ENCODE data around the gene JAG1. TPM values are rescaled to one million over a fixed set of nuclear protein-coding genes. Genes with fewer than 3 reads are reported as not detected.
"Not testable (repeated sequence)": the region's sequence is repeated elsewhere in the genome, so short reads cannot be mapped to it uniquely, and the experiment has no call there.

Gene JAG1
- polyA plus RNA-seq, 2 of the 4 experiments (the other 2 are of a cell fraction), result 80.9 to 90.0 TPM

DNA sequence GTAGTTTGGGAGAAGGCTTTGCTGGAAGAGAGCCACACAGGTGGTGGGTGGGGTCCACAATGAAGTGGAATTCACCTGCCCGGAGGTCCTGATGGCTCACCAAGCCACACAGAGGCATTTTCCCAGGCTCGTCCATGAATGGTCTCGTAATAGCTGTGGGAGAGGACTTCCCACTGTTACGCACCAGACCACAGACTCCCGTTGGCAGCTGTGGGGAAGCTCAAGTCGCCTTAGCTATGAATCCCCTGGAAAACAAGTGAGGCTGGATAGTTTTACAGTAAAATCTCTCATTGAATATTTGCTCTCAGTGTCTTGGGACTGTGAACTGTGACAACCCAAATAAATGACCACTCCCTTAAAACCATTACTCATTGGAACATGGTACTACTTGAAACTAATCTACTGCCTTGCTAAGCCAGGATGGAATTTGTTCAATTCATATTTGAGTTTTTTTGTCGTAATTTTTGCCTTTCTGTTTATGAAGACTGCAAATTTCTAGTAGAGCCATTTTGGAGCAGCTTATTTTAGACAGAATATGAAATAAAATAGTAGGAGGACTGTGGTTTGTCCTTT, 79.4 kb downstream of the JAG1 start:
- no peak for TF ChIP-seq EP300 (IDR thresholded peaks at IDR 0.05)
- H3K4me2 ChIP-seq, result 0 out of 3 replicates have a peak overlapping the region, but pooled peaks have one; percentile 4
- H3K4me3 ChIP-seq, result no peak overlapping the region
- 88% methylated on average over 7 of the region's 7 CpGs for WGBS (ENCODE audit: missing lambda C conversion rate)
- CTCF ChIA-PET, result interaction anchor here (0.8 to 2.4 kb wide), 6 partner anchors 9 to 923 kb away, joined by 3 to 10 read pairs (median 4); no protein-coding TSS in a partner anchor
- no peak for FAIRE-seq
- H3K9me3 ChIP-seq, result no peaks in the 10 kb centered on the region
- peak overlapping the region; percentile 2 to 18; a peak in 3 of 6 replicates for H3K27ac ChIP-seq
- POLR2A ChIA-PET, result no interaction called here
- H3K4me1 ChIP-seq, result peaks cover 88% of the 10 kb centered on the region
- no peak for ATAC-seq
- no peak for DNase-seq (ENCODE audit: low read depth in 1 of 2, low spot score in 1 of 2)

DNA sequence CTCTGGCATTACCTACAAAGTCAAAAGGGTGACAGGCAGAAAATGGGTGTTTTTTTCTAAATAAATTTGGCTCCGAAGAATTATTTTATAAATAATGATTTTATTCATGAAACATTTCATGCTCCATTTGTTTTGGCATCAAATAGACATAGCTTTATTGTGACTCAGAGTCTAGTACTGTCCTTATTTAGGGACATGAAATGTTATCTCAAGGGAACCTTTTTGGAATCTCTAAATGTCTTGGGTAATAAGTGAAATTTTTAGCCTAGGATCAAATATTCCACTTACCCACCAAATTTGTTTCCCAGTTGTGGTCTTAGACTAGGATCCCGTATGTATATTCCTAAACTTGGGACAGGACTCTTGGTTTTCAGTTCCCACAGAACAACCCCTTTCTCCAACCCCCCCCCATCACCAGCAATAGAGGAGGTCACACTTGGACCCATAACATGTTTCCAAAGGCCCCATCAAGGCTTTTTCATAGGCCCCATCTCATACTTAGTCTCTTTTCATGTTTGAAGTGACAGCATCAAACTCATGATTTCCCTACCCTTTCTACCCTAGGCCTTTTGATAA, 81.8 kb downstream of the JAG1 start:
- Histone ChIP-seq H3K4me3 (no peak overlapping the region), H3K9me3 (no peaks in the 10 kb centered on the region), H3K27ac (peak overlapping the region; percentile 60 to 70), H3K4me2 (peak overlapping the region; percentile 56), H3K4me1 (peaks cover 66% of the 10 kb centered on the region)
- peak; percentile 18 for FAIRE-seq
- TF ChIP-seq MAFK (IDR thresholded peaks at IDR 0.05; ENCODE audit: partially characterized antibody), result no peak
- no peak for TF ChIP-seq HEYL (CRISPR knock-in tag; IDR thresholded peaks at IDR 0.05)
- TF ChIP-seq JUNB (IDR thresholded peaks at IDR 0.05), result peak; percentile 60
- no peak for TF ChIP-seq FOSL2 (IDR thresholded peaks at IDR 0.05)
- peak; percentile 58 for TF ChIP-seq FOSL2 (CRISPR knock-in tag; IDR thresholded peaks at IDR 0.05)
- TF ChIP-seq CEBPB (IDR thresholded peaks at IDR 0.05), result peak; percentile 12 to 37; a peak in 2 of 4 replicates
- peak; percentile 39; the same call in 1 of the 2 replicates for TF ChIP-seq GATA3 (IDR thresholded peaks at IDR 0.05; ENCODE audit: borderline replicate concordance)
- ChIA-PET CTCF (interaction anchor here (0.7 to 1.2 kb wide), 4 partner anchors 26 to 124 kb away, joined by 3 to 4 read pairs (median 3); no protein-coding TSS in a partner anchor), POLR2A (no interaction called here)
- 43% methylated on average over 2 of the region's 2 CpGs for WGBS (ENCODE audit: missing lambda C conversion rate)
- DNase-seq (ENCODE audit: low read depth in 1 of 2, low spot score in 1 of 2), result no peak
- ATAC-seq, result peak in 1 of 2 experiments; percentile 21; a peak in 2 of 6 replicates

DNA sequence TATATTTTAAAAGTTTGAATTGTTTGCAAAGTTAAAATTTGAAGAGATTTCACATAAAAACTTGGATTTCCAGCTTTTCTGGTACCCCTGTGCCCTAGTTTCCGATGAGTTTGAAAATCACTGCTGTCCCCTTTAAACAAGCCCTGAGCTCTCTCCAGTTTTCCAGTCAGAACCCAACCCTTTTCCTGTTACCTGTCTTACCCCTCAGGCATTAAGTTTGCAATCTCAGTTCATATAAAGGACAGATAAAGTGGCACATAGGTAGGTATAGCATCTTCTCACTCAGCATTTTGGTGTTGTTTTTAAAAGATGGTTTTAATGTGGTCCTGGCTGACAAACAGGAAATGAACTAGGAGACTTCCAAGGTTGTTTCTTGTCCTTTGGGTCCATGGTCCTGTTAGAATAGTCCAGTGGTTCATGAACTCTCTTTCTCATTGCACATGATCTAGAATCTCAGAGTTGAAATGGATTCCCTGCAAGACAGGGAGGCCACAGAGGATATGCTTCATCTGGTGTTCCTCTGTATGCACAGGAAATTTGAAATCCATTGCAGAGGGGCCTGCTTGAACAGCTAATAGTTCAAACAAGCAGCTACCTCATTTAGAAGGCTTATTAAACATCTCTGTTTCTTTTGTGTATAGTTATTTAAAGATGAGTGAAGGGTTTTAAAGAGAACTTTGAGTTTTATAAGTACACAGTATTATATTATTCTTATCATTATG, 82.7 kb downstream of the JAG1 start:
- no peak for DNase-seq (ENCODE audit: low read depth in 1 of 2, low spot score in 1 of 2)
- Histone ChIP-seq H3K27ac (peak overlapping the region; percentile 36 to 60), H3K9me3 (no peaks in the 10 kb centered on the region), H3K4me3 (no peak overlapping the region), H3K4me2 (peak overlapping the region; percentile 56; the same call in 2 of the 3 replicates), H3K4me1 (peaks cover 57% of the 10 kb centered on the region)
- TF ChIP-seq, protein P1, sequence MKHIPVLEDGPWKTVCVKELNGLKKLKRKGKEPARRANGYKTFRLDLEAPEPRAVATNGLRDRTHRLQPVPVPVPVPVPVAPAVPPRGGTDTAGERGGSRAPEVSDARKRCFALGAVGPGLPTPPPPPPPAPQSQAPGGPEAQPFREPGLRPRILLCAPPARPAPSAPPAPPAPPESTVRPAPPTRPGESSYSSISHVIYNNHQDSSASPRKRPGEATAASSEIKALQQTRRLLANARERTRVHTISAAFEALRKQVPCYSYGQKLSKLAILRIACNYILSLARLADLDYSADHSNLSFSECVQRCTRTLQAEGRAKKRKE (CRISPR knock-in tag; IDR thresholded peaks at IDR 0.05; ENCODE audit: low read depth), result no peak
- TF ChIP-seq, protein P2, sequence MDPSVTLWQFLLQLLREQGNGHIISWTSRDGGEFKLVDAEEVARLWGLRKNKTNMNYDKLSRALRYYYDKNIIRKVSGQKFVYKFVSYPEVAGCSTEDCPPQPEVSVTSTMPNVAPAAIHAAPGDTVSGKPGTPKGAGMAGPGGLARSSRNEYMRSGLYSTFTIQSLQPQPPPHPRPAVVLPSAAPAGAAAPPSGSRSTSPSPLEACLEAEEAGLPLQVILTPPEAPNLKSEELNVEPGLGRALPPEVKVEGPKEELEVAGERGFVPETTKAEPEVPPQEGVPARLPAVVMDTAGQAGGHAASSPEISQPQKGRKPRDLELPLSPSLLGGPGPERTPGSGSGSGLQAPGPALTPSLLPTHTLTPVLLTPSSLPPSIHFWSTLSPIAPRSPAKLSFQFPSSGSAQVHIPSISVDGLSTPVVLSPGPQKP (IDR thresholded peaks at IDR 0.05; ENCODE audit: low read depth, low read length), result no peak
- TF ChIP-seq PHF8 (IDR thresholded peaks at IDR 0.05; ENCODE audit: borderline replicate concordance, low read depth), result no peak
- no peak for TF ChIP-seq CBX2 (IDR thresholded peaks at IDR 0.05; ENCODE audit: borderline replicate concordance, low read depth)
- TF ChIP-seq, protein P3, sequence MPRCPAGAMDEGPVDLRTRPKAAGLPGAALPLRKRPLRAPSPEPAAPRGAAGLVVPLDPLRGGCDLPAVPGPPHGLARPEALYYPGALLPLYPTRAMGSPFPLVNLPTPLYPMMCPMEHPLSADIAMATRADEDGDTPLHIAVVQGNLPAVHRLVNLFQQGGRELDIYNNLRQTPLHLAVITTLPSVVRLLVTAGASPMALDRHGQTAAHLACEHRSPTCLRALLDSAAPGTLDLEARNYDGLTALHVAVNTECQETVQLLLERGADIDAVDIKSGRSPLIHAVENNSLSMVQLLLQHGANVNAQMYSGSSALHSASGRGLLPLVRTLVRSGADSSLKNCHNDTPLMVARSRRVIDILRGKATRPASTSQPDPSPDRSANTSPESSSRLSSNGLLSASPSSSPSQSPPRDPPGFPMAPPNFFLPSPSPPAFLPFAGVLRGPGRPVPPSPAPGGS (IDR thresholded peaks at IDR 0.05), result no peak
- no peak for TF ChIP-seq FOSB (CRISPR knock-in tag; IDR thresholded peaks at IDR 0.05)
- no peak for TF ChIP-seq RFX5 (IDR thresholded peaks at IDR 0.05)
- TF ChIP-seq, protein P4, sequence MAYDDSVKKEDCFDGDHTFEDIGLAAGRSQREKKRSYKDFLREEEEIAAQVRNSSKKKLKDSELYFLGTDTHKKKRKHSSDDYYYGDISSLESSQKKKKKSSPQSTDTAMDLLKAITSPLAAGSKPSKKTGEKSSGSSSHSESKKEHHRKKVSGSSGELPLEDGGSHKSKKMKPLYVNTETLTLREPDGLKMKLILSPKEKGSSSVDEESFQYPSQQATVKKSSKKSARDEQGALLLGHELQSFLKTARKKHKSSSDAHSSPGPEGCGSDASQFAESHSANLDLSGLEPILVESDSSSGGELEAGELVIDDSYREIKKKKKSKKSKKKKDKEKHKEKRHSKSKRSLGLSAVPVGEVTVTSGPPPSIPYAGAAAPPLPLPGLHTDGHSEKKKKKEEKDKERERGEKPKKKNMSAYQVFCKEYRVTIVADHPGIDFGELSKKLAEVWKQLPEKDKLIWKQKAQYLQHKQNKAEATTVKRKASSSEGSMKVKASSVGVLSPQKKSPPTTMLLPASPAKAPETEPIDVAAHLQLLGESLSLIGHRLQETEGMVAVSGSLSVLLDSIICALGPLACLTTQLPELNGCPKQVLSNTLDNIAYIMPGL (CRISPR knock-in tag; IDR thresholded peaks at IDR 0.05; ENCODE audit: borderline replicate concordance), result no peak
- no peak for TF ChIP-seq HOXB13 (CRISPR knock-in tag; IDR thresholded peaks at IDR 0.05; ENCODE audit: low read depth)
- peak; percentile 80 for FAIRE-seq
- 94% methylated on average over 1 of the region's 1 CpG for WGBS (ENCODE audit: missing lambda C conversion rate)
- CTCF ChIA-PET, result interaction anchor here (0.9 to 1.2 kb wide), 2 partner anchors 25 to 41 kb away, joined by 3 to 4 read pairs; no protein-coding TSS in a partner anchor
- ATAC-seq, result peak in 1 of 2 experiments; percentile 42; a peak in 4 of 6 replicates
- POLR2A ChIA-PET, result interaction anchor here (1.3 kb wide), 1 partner anchor 156 kb away, joined by 3 read pairs; the partner anchor contains the start of gene SLX4IP

DNA sequence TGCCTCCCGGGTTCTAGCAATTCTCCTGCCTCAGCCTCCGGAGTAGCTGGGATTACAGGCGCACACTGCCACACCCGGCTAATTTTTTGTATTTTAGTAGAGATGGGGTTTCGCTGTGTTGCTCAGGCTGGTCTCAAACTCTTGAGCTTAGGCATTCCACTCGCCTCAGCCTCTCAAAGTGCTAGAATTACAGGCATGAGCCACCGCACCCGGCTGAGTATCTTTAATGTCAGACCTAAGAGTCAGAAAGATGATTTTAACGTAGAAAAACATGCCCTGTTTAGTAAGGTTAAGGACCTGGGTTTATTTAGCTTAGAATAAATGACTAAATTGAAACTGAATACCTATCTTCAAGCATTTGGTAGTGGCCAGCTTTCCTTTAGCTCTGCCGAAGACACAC, 83.4 kb downstream of the JAG1 start:
- WGBS (ENCODE audit: missing lambda C conversion rate), result 92% methylated on average over 10 of the region's 10 CpGs
- Histone ChIP-seq H3K4me1 (peaks cover 50% of the 10 kb centered on the region), H3K27ac (peak overlapping the region; percentile 36 to 60; a peak in 4 of 6 replicates)
- not testable (repeated sequence) for H3K4me2 ChIP-seq; FAIRE-seq; ATAC-seq; DNase-seq (ENCODE audit: low read depth in 1 of 2, low spot score in 1 of 2); H3K4me3 ChIP-seq; H3K9me3 ChIP-seq
- ChIA-PET POLR2A (interaction anchor here (1.3 kb wide), 1 partner anchor 155 kb away, joined by 3 read pairs; the partner anchor contains the start of gene SLX4IP), CTCF (interaction anchor here (1.2 kb wide), 1 partner anchor 41 kb away, joined by 4 read pairs; no protein-coding TSS in a partner anchor)
